GM19240 (cell line): ENCODE measurements around the gene TMEM201.
"Not testable (repeated sequence)": the region's sequence is repeated elsewhere in the genome, so short reads cannot be mapped to it uniquely, and the experiment has no call there.

ENCODE experiments used
- DNase-seq: peaks from one replicate; pipeline ENCODE4 v3.0.0; 2011; ENCODE audit warnings: low spot score; ENCODE audit not compliant: insufficient read length

Gene TMEM201, protein sequence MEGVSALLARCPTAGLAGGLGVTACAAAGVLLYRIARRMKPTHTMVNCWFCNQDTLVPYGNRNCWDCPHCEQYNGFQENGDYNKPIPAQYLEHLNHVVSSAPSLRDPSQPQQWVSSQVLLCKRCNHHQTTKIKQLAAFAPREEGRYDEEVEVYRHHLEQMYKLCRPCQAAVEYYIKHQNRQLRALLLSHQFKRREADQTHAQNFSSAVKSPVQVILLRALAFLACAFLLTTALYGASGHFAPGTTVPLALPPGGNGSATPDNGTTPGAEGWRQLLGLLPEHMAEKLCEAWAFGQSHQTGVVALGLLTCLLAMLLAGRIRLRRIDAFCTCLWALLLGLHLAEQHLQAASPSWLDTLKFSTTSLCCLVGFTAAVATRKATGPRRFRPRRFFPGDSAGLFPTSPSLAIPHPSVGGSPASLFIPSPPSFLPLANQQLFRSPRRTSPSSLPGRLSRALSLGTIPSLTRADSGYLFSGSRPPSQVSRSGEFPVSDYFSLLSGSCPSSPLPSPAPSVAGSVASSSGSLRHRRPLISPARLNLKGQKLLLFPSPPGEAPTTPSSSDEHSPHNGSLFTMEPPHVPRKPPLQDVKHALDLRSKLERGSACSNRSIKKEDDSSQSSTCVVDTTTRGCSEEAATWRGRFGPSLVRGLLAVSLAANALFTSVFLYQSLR

DNA sequence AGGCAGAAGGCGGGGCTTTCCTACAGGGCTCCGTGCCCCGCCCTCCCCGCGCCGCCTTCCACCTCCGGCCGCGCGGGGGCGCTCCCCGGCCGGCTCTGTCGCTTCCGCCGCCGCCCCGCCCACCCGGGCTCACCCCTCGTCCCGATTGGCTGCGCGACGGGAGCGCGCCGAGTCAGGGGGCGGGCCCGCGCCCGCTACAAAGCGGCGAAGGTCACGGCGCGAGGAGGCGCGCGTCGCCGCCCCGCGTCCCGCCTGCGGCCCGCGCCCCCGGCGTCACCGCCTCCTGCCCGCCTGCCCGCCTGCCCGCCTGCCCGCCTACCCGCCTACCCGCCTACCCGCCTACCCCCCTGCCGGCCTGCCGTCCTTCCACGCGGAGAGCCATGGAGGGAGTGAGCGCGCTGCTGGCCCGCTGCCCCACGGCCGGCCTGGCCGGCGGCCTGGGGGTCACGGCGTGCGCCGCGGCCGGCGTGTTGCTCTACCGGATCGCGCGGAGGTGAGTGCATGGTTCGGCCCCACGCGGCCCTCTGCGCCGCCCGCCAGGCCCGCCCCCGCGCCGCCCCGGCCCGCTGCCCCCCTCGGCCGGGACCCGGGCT is at the start of gene TMEM201:
Gene TMEM201 (plus strand): TSS at position 361 of the 593 bp plus-strand sequence. CDS start 20 bp downstream, at position 381.
- peak; percentile 90 for DNase-seq

DNA sequence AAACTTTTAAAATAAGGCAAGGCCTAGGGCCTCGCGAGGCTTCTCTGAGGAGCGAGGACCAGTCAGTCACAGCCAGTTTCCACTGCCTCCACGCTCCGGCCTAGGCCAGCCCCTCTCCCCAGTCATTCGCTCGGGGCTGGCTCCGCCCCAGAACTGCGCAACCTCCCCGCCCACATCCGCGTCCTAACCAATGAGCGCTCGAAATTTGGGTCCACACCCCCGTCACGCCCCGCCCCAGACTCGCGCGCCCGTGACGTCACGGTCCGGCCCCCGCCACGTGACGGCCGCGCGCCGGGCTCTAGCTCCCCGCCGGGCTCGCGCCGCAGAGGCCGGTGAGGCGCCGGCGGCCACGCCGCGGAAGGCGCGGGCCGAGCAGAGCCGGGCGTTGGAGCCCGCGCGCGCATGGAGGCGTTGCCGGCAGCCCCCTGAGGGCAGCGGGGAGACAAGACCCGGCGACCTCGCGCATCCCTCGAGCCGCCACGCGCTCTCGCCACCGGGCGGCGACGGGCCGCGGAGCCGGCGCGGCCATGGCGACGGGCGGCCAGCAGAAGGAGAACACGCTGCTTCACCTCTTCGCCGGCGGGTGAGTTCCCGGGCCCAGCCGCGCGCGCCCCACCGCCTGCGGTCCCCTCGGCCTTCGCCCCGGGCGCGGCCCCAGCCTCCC is 49.4 kb upstream of the TMEM201 start, which contains the start of gene SLC25A33:
Gene SLC25A33 (plus strand): TSS at position 301 of the 664 bp plus-strand sequence. CDS start 227 bp downstream, at position 528.
- peak; percentile 95 for DNase-seq

DNA sequence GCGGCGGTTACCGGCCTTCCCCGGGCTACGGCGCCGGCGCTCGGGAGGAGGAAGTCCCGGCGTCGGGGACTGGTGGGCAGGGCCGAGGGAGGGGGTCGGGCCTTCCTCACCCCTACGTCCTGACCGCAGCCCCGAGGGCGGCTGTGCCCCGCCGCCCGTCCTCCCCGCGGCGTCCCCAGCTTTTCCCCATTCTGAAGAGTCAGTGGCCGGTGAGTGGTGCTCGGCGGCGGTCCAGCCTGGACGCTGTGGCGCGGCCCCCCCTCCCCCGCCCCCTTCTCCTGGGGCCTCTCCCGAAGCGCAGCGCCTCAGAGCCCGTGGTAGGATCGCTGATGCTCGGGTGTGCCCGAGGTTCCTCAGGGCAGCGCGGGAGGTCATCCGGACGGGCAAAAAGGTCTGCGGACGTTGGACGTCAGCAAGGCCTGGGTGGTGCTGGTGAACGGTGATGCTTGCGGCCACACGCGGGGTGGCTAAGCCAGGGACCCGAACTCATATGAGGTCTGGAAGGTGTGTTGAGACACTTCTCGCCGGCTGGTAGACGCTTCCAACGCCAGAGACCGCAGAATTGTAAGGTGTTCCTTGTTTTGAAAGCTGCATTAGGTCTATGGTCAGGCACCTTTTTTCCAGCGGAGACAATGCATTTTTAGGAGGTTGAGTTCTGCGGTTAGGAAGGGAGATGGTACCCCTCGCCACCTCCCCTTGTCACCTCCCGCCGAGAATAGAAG is 48.7 kb upstream of the TMEM201 start:
- peak; percentile 48 for DNase-seq

DNA sequence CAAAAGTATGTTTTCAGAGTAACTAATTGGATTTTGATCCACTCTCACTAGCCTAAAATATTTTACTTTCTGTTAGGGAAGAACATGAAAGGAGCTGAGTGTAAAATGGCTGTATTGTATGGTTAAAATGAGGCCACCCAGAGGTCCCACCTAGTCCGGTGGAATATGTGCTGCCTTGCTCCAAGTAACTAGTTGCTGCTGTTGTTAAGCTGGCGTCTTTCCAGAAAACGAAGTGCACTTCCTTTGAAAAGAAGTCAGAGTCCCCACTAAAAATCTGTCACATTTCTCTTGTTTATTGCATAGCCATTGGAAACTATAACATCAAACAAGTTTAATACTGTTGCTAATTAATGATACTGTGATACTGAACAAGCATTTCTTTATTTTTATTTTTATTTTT is 46.3 kb upstream of the TMEM201 start:
- DNase-seq, result no peak

DNA sequence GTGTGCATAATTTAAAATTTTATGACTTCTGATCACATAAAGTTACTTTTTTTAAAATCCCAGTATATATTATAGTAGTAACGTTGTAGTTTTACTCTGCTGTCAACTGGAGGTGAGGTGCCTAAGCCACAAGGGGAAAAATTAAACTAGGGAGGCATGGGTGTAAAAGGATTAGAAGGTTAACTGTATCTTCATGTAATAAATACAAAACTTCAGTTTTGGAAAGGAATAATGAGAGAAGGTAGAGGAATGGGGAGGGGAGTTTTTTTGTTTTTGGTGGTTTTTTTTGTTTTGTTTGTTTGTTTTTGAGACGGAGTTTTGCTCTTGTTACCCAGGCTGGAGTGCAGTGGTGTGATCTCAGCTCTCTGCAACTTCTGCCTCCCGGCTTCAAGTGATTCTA is 43.8 kb upstream of the TMEM201 start:
- DNase-seq, result no peak

DNA sequence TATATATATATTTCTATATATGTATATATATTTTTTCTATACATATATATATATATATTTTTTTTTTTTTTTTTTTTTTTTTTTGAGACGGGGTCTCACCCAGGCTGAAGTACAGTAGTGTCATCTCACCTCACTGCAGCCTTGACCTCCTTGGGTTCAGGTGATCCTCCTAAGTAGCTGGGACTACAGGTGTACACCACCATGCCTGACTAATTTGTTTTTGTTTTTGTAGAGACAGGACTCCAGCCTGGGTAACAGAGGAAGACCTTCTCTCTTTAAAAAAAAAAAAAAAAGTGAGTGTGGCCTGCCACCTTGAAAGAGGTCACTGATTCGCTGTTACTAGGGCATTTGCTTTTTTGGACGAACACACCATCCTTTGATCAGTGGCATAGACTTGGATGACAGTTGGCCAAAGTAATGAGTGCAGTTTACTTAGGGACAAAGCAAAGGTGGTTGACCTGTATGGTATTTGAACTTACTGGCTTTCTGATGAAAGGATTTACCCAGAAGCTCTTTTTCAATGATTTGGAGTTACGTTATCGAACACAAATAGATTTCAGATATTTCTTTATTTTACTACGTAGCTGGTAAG is 38.7 kb upstream of the TMEM201 start:
- no peak for DNase-seq

DNA sequence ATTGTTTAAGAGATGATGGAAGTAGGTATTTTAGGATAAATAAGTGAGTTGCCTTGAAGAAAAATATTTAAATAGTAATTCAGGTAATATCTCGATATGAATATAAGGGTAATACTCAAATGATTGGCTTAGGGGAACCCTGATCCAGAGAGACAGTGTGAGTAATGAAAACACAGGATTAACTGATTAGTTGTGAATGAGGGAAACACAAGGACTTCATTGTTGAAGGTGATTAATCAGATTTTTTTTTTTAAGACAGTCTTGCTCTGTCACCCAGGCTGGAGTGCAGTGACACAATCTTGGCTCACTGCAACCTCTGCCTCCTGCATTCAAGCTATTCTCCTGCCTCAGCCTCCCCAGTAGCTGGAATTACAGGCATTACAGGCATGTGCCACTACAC is 36.7 kb upstream of the TMEM201 start:
- DNase-seq, result no peak

DNA sequence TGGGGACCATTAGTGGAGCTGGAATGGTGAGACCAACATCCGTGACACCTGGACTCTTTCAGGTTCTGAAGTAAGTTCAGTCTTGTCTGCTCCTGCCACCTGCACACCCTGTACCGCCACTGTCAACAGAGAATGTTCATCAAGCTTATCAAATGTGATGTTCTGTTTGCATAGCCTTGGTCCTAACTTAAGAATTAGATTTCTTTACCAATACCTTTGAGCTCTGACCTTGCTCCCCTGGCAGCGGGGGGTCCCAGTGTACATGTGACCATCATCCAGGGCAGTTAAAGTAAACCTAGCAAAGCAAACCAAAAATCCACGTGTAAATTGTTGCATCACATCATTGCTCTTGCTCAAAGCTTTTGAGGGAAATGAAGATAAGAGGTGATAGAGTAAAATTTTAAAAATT is 35.0 kb upstream of the TMEM201 start:
- no peak for DNase-seq

DNA sequence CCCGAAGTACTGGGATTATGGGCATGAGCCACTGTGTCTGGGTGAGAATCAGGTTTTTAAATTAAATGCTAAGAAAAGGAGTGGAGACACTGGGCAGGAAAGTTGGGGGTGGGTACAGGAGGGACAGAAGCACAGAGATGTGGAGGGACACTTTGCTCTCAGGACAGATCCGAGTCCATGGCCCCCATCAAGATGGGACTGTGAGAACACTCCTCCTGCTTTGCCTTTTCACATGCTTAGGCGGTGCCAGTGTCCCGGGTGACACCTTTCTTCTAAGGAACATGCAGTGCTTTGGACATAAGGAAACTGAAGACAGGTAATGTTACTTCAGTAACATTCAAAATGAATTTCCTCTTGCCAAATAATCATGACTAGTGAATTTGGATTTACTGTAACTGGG is 32.8 kb upstream of the TMEM201 start:
- no peak for DNase-seq

DNA sequence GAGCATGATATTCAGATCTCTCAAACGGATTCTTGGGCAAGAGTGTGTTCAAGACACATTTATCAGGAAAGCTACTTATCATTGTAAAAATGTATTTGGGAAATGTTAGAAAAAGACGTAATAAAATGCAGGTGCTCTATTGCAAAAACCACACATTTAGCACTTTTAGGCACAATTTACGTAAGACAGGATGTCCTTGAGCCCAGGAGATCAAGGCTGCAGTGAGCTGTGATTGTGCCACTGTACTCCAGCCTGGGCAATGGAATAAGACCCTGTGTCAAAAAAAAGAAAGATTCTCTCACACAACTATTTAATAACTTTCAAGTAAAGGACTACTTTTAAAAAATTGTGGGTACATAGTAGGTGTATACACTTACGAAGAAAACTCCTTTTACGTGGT is 31.1 kb upstream of the TMEM201 start:
- DNase-seq, result no peak

DNA sequence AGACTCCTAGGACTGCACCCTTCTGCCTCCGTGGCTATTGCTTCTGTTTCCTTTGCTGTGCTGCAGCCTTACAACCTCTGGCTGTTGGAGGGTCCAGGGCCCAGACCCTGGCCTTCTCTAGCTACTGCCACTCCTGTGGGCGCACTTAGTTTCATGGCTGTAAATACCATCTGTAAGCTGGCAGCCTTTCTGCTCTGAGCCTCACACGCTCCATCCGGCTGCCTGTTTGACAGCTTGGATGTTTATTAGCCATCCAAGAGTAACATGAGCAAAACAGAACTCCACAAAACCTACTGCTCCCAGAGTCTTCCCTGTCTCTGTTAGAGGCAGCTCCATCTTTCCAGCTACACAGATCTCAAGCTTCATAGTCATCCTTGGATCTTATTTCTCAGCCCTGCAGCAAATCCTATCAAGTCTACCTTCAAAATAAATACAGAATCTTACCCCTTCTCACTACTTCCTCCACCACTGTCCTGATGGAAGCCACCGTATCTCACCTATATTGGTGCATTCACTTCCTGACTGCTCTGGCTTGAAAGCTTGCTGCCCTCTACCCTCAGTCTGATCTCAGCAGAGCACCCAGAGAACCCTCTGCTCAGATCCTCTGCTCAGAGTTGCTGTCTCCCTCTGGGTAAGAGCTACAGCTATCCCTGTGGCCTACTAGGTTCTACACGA is 30.3 kb upstream of the TMEM201 start:
- DNase-seq, result no peak

DNA sequence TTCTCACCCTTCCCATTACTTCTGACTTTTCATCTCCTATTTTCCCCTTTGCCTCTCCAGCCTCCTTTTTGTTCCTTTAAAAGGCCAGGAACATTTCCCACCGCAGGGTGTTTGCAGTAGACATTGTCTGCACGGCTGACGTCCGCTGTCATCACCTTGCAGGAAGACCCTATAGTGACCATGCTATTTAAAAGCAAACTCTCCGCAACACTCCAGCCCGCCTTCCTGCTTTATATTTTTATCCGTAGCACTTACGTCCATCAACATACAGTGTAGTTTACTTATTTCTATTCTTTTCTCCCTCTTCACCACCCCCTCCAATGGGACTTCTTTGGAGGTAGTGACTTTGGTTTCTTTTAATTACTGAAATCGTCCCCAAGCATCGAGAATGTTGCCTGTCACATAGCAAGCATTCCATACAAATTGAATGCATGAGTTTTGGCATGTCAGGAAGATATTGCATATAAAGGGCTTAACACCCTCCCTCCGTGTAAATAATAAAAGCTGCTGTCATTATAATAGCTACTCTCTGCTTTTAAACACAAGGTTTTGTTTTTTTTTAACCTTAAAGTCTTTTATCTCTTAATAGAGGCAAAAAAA is 29.7 kb upstream of the TMEM201 start:
- no peak for DNase-seq

DNA sequence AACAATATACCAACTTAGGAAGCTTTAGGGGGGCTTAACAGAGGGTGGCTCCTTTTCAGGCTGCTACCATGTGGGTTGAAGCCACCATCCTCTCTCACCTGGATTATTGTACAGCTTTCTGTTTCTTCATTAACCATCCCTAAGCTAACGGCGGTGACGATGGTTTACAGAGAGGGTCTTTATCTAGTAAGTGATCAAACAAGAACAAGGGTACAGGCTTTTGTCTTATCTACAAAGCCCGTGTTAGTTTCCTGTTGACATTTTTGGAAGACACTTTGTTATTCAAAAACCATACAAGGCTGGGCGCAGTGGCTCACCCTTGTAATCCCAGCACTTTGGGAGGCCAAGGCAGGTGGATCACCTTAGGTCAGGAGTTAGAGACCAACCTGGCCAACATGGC is 29.0 kb upstream of the TMEM201 start:
- no peak for DNase-seq

DNA sequence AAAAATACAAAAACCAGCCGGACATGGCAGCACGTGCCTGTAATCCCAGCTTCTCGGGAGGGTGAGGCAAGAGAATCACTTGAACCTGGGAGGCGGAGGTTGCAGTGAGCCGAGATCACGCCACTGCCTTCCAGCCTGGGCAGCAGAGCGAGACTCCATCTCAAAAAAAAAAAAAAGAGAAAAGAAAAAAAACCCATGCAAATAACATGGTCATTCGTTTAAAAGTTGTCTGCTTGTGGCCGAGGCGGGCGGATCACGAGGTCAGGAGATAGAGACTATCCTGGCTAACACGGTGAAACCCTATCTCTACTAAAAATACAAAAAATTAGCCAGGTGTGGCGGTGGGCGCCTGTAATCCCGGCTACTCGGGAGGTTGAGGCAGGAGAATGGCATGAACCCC is 28.6 kb upstream of the TMEM201 start:
- not testable (repeated sequence) for DNase-seq

DNA sequence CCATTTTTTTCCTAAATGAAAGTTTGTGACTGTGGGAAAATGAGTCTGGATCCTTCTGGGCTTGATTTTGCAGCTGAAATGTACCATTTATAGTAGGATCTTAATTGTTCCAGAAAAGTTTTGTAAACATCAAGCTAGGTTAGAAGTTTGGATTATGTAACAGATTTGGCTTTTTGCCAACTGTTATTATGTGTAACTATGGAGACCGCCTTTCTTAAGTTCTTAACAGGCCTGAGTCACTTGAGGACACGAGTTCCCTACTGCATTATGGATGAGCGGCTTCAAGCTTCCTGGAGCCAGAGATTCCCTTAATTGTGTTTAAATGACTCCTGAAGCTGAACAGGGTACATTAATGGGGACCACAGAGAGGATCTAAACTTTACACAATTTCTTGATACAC is 27.3 kb upstream of the TMEM201 start:
- DNase-seq, result no peak

DNA sequence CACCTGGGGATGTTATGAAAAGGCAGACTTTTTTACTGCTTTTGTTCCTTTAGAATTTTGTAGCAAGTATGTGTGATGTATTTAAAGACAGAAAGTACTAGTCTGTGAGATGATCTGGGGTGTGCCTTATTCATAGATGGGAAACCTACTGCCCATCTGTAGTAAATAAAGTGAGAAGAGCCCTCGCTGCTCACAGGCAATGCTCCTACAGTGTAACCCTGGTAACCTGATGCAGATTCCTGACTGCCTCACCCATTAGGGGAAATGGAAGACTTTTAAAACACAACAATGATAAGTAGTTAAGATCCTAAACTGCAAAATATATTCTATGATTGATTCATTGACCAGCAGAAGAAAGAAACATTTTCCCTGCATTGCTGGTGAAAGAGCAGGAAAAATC is 19.4 kb upstream of the TMEM201 start:
- DNase-seq, result no peak

DNA sequence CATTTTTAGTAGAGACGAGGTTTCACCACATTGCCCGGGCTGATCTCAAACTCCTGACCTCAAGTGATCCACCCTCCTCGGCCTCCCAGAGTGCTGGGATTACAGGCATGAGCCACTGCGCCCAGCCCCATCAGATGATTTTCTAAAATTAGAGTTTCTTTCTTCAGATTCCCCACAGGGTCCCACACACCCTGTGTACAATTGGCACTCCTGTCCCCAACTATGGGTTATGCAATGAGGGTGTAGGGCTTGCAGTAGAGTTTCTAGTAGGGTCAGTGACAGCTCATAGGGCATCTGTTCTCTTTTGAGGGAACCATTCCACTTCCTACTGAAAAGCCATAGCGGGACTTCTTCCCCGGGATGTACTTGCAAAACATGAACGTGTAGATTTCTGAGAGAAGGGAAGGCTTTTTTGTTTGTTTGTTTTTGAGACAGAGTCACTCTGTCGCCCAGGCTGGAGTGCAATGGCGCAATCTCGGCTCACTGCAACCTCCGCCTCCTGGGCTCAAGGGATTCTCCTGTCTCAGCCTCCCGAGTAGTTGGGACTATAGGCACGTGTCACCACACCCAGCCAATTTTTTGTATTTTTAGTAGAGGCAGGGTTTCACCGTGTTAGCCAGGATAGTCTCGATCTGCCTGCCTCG is 17.7 kb upstream of the TMEM201 start:
- DNase-seq, result not testable (repeated sequence)

DNA sequence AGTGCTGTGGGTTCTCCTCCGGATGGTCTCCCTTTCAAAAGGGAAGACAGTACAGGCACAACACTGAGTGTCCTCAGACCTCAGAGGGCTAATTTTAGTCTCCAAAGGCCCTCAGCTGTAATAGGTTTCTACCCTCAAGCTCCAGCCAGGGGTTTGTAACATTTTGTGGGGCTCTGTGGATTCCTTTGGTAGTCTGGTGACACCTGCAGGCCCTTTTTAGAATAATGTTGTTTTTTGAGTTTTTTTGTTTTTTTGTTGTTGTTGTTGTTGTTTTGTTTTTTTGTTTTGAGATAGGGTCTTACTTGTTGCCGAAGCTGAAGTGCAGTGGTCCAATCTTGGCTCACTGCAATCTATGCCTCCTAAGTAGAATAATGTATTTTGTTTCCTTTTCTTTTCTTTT is 15.0 kb upstream of the TMEM201 start:
- DNase-seq, result no peak

DNA sequence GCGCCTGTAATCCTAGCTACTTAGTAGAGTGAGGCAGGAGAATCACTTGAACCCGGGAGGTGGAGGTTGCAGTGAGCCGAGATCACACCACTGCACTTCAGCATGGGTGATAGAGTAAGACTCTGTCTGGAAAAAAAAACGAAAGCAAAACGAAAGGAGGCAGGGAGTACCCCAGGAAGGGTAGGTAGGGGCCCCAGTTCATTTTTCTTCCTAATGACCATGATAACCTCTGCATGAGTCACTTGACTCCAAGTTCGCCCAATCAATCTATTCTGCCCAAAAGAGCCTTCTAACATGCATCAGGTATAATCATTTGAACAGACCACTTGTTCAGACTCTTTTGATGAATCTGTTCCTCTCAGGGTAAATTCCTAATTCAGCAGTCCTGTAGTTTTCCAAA is 13.2 kb upstream of the TMEM201 start:
- no peak for DNase-seq
